Activated CD4-positive, alpha-beta T cell treated with anti-CD3 and anti-CD28 coated beads for 24 hours (primary cell): ENCODE measurements around the gene KRT9.

Source experiments
- DNase-seq, 2 donors: peaks; one replicate each; pipeline ENCODE4 v3.0.0-alpha.2; 2020; ENCODE audit warnings: low read depth in 2 of 2

The KRT9 gene

DNA sequence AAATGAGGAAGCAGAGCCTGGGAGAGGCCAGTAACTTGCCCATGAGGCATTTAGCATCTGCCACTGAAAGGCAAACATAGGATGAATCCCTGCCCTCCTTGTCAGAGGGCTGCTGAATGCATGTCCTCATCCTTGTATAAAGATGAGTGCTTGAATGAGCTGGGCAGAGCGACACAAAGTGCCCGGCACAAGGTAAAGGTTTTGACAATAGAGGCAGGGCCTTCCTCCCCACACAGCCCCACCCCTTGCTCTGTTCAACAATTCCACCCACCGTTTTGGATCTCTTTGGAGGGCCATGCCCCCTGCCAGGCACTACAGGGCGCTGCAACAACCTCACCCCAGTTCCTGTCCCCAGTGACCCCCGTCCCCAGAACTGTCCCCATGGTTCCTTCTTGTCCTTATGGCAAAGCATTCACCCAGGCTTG lies 42.4 kb downstream of the KRT9 start:
- no peak for DNase-seq

DNA sequence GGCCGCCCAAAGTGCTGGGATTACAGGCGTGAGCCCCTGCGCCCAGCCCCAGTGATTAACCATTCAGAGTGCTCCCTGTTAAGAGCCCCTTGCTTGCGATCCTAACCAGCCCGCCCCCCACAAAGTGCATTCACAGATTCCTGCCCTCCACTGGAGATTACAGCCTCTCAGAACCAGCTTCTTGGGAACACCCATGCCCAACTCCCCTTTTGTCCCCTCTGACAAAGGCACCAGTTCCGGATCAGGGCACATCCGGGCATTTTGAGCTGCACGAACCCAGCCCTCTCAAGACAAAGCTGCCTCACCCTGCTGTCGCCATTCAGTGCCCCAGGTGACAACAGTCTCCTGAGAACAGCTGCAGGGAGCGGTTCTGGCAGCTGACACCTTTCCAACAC lies 42.9 kb downstream of the KRT9 start:
- DNase-seq, result no peak

DNA sequence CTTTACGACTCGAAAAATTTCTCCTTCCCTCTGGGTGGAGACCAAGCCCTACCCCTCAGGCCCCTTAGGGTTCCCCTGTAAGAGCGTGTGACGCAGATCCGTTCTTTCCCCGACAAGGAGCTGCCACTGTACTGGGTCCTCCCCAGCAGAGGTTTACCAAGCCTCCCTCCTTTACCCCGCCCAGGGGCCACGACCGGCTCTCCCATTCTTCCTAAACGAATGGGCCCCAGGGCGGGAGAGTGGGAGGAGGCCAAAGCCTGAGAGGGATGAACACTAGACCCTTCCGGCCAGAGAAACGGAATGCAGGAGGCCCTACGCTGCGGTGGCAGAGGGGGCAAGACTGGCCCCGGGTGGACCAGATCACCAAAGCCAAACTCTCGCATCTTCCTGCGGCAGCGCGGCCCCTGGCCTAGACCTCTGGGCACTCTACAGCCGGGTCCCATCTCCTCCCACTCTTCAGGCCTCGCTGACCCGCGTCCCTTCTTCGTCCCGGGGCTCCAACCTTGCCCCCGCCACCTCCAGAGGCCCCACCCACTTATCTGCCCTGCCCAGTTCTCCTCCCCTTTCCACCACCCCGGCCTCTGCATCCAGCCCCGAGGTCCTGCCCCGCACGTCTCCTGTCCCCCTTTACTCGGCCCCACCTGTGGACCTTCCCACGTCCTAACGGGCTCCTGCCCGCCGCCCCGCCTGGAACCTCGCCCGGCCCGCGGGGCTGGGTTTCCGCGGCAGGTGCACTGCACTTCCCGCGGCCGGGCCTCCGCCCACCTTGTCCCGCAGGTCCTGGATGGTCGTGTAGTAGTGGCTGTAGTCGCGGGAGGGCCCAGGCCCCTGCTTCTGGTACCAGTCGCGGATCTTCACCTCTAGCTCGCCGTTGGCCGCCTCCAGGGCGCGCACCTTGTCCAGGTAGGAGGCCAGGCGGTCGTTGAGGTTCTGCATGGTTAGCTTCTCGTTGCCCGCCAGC lies 44.5 kb downstream of the KRT9 start:
- DNase-seq, result no peak

DNA sequence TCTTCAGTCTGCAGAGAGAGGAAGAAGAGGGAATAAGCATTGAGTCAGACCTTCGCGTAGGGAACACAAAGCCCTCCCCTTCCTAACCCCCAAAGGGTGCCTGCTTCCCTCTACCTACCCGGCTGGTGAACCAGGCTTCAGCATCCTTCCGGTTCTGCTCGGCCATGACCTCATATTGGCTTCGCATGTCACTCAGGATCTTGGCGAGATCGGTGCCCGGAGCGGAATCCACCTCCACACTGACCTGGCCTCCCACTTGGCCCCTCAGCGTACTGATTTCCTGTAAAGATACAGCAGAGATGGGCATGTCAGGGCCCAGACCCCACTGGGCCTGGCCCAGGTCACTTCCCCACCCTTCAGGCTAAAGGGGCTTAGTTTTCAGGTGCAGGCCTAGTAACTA lies 47.6 kb downstream of the KRT9 start:
- no peak for DNase-seq

DNA sequence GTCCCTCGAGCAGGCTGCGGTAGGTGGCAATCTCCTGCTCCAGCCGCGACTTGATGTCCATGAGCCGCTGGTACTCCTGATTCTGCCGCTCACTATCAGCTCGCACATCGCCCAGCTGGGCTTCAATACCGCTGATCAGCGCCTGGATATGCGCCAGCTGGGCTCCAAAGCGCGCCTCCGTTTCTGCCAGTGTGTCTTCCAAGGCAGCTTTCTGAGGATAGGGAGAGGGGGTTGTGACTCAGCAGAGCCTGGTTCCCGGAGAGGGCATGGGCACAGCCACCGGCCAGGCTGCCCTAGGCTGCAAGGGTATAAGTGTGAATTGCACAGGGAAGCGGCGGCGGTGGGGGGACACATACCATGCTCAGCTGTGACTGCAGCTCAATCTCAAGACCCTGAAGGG lies 48.1 kb downstream of the KRT9 start:
- no peak for DNase-seq

DNA sequence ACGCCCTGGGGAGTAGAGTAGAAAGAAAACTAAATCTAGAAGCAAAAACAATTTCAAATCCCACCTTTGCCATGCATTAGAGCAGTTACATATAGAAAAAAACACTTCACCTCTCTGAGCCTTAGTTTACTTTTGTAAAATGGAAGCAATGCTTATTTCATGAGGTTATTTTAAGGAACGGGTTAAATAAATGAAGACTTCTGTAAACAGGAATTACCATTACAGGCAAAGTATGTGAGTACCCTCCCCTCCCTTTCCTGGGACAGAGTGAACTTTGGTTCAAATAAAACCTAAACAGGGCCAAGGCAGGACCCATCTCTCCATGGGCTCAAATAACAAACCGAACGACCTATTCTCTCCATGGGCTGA lies 48.6 kb downstream of the KRT9 start:
- no peak for DNase-seq

DNA sequence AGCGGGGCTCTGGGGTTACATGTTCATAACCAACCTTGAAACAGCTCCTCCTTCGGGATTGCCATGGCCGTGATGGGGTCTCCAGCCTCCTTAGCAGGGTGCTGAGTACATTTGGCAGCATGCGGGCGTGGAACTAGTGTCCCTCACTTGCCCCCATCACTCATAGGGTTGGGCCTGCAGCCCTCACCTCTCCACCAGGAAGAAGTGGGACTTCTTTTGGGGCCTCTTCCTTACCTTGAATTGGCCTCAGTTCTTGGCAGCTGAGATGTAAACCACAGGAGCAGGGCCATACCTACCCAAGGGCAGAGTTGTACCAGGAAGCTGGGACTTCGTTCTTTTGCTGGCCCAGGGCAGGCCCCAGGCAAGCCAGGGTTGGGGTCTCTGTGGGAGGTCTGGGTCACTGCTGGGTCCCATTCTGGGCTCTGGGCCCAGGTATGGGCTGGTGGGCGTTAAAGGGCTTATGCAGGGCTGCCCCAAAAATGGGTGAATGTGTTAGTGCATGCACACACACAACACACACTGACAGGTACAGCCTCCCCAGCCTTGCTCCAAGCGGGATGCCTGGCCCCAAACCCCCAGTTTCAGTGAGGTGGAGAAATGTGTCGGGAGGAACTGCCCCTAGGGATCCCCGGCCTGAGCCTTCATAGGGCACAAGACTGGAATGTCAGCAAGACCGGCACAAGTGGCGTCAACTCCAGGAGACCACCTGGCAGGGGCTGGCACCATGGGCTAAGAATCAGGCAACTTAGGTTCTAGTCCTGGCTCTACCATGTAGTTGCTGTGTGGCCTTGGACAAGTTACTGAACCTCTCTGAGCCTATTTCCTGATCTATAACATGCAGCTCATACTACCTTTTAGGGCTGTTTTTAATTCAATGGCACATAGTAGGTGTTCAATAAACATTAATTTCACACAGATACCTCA lies 49.3 kb downstream of the KRT9 start:
- no peak for DNase-seq

DNA sequence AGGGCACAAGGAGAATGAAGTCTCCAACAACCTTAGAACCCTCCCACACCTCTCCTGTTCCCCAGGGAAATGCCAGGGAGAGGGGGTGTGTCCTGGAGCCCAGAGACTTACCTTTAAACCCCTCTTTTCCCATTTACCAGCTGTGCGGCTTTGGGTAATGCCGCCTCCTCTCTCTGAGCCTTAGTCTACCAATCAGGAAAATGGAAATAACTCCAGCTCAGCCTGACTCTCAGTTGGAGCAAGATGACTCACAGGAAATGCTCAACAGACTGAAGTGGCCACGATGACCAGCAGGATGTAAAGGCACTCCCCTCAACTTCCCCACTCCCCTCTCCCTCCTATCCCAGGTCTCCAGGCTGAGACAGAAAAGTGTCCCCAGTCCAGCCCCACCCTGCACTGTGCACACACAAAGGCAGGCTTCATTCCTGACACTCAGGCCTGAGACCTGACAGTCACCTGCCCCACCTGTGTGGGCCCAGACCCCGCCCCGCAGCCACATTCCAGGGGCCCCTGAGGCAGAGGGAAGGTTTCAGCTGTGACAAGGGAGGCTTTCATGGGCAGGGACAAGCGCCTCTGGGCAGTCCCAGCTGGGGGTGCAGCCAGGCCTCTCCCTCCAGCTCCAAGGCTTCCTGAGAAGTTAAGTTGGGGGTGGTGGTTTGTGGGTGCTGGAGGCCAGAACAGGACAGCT lies 50.1 kb downstream of the KRT9 start:
- DNase-seq, result no peak

DNA sequence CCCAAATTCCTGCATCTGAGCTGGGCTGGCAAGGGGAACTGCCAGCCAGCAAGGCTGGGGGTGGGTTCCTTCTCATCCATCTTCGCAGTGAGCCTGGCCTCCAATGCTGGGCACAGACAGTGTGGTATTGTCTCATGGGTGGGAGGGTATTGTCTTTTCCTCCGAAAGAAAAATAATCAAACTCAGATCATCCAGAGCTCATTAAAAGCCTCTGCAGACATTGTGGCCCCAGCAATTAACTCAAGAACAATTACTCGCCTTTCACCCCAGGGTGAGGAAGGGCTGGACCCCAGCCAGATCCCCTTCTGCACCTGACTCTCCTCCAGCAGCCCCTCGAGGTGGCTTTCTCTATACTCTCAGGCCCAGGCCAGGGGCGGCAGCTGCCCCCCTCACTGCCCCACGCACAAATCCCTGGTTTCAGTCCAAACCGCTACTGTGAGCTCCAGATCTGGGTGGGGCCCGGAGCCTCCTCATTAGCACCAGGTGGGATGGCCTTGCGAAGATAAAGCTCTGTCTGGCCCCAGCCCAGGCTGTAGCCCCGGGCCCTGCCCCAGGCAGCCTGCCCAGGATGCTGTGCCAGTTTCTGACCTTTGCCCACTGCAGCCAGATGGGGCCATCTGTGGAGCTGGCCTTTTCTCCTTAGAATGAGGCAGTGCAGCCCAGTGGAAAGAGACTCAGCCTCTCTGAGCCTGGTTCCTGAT lies 50.9 kb downstream of the KRT9 start:
- no peak for DNase-seq

DNA sequence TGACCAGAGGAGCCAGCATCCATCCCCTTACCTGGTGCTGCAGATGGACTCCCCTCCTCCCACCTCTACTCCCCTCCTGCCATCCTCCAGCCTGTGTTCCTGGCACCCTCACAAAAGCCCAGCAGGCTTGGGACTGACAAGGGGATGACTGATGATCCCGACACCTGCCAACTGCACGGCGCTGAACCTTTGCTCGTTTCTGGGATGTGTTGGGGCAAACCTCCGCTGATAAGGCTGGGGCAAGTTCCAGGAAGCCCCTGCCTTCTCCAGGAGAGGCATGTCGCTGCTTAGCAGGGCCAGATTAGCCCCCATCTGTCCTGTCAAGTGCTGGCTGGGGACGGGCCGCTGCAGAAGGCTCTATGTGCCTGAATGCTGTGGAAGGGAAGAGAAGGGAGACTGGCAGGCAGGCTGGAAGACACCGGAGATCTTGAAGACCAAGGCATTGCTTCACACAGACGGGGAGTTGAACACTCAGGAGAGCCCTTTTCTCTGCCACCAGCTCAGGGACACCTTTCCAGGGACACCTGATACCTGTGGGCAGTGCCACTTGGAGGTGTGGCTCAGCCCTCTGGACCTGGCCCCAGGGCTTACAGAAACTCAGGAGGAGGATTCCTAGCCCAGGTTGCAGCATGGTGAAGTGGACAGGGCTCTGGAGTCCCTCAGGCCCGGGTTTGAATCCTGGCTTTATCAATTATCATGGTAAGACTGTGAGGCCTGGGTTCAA lies 52.2 kb downstream of the KRT9 start:
- no peak for DNase-seq

DNA sequence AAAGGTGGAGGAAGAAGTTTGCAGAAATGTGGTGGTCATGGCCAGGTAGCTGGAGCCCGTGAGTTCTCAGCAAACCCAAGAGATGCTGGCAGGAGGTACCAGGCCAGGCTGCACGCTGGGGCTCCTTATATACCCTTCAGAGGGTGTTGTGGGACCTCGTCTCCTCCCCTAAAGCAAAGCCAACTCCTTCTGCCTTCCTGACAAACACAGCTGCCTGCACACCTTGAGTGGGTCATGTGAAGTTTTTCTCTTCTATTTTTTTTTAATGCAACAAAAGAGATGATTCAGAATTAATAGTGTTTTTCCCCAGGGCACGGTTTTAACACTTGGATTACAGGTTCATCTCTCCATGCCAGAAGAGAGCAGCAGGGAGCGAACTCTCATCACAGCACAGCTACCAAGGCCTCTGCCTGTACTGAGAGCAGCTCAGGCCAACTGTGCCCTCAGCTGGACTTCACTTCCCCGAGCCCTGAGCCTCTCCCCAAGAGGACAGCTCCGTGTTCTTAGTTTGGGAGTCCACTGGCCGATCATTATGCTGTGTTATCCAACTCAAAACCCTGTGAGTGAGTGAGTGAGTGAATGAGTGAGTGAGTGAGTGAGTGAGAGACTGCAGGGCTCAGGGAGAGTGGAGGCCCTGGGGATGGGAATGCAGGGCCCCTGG lies 52.9 kb downstream of the KRT9 start, which contains the start of gene KRT15:
Gene KRT15, minus strand, starts transcription at position 102 of the 661 bp plus-strand sequence. Its CDS starts 63 bp downstream, at position 39.
- no peak for DNase-seq

DNA sequence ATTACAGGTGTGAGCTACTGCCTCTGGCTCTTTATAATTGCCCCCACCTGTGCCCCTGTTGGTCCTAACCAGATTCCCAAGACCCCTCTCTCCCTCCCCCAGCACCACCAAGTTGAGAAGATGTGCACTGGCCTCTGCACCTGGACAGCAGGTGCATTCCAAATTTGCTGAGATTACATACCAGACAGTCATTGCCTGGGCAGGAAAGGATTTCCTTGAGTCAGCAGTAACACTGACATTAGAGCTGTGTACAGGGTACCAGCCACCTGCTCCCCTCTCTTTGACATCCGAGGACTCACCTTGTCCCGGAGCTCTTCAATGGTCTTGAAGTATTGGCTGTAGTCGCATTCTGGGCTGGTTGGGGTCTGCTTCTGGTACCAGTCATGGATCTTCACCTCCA lies 53.8 kb downstream of the KRT9 start:
- DNase-seq, result no peak

DNA sequence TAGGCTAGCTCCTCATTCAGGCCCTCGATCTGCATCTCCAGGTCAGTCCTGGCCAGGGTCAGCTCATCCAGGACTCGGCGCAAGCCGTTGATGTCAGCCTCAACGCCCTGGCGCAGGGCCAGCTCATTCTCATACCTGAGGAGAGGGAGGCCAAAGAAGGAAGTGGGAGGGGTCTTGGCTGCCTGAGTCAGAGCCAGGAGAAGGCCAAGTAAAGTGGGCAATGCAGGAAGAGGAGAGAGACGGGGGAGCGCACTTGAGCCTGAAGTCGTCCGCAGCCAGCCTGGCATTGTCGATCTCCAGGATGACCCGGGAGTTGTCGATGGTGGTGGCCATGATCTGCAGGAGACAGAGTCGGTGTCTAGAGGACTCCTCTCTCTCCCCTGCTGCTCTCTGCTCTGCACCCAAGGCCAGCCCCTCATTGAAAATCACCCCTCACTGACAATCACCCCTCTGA lies 55.0 kb downstream of the KRT9 start:
- no peak for DNase-seq

DNA sequence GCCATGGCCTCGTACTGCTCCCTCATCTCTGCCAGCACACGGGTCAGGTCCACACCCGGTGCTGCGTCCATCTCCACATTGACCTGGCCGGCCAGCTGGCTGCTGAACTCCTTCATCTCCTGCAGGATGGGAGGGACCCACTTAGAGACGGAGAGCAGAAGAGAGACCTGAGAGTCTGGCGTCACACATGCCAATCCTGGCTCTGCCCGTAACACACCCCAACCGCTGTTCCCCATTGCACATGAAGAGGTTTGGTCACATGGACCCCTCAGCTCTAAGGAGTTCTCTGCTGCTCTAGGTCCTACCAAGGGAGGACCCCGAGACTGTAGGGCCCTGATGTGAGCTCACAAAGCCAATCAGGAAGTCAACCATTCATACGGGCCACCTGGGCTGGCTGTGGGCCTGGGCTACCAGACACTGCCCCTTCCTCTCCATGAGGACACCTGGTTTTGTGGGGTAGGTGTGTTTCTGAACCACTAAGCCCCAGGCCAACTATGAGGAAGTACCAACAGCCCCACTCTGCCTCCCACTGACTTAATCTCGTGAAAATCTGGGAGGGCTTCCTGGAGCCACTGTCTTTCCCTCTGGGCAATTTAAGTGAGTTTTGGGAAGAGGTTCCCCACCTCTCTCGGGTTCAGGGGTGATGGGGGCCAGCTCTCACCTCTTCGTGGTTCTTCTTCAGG lies 55.6 kb downstream of the KRT9 start:
- DNase-seq, result no peak
